Neural progenitor cell (in vitro differentiated cells): ENCODE measurements around the gene MAP4K1.
"Not testable (repeated sequence)": the region's sequence is repeated elsewhere in the genome, so short reads cannot be mapped to it uniquely, and the experiment has no call there.

Source experiments
- EZH2 ChIP-seq: fragments of 200-600 bp; sonication (generic); IDR thresholded peaks from 2 replicates; pipeline ENCODE4 v1.6.1; 2017; ENCODE audit warnings: antibody characterized with exemption, mild to moderate bottlenecking, moderate library complexity
- EZH2phosphoT487 ChIP-seq: fragments of 200-600 bp; sonication (generic); IDR thresholded peaks from 2 replicates; pipeline ENCODE4 v1.6.1; 2017; ENCODE audit warnings: antibody characterized with exemption
- TF ChIP-seq, protein P1 (sequence below): fragments of 200-600 bp; sonication (generic); IDR thresholded peaks from 2 replicates; pipeline ENCODE4 v1.5.1; 2017; ENCODE audit warnings: antibody characterized with exemption, mild to moderate bottlenecking

DNA sequence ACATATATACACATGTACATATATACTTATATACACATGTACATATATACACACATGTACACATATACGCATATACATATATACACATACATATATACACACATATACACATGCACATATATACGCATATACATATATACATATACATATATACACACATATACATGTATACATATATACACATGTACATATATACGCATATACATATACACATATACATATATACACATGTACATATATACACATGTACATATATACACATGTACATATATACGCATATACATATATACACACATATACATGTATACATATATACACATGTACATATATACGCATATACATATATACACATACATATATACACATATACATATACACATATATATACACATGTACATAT lies 14.9 kb downstream of the MAP4K1 start:
- TF ChIP-seq, protein P1, sequence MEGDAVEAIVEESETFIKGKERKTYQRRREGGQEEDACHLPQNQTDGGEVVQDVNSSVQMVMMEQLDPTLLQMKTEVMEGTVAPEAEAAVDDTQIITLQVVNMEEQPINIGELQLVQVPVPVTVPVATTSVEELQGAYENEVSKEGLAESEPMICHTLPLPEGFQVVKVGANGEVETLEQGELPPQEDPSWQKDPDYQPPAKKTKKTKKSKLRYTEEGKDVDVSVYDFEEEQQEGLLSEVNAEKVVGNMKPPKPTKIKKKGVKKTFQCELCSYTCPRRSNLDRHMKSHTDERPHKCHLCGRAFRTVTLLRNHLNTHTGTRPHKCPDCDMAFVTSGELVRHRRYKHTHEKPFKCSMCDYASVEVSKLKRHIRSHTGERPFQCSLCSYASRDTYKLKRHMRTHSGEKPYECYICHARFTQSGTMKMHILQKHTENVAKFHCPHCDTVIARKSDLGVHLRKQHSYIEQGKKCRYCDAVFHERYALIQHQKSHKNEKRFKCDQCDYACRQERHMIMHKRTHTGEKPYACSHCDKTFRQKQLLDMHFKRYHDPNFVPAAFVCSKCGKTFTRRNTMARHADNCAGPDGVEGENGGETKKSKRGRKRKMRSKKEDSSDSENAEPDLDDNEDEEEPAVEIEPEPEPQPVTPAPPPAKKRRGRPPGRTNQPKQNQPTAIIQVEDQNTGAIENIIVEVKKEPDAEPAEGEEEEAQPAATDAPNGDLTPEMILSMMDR, result not testable (repeated sequence)
- not testable (repeated sequence) for TF ChIP-seq EZH2phosphoT487, EZH2
